Mucosa of stomach (tissue), 1 donor: ENCODE results near the gene C2orf92.

Experiments used
- H3K27me3 ChIP-seq: one replicate; pipeline ENCODE4 v1.7.0; 2013; ENCODE audit warnings: mild to moderate bottlenecking, low read length; ENCODE audit not compliant: control insufficient read depth, insufficient read depth
- H3K36me3 ChIP-seq: one replicate; pipeline ENCODE4 v1.7.0; 2013; ENCODE audit warnings: low read length; ENCODE audit not compliant: control insufficient read depth, insufficient read depth
- H3K4me1 ChIP-seq: one replicate; pipeline ENCODE4 v1.7.0; 2013; ENCODE audit warnings: mild to moderate bottlenecking, low read length; ENCODE audit not compliant: control insufficient read depth, insufficient read depth
- H3K4me3 ChIP-seq: one replicate; pipeline ENCODE4 v1.7.0; 2013; ENCODE audit warnings: low read length
- H3K9ac ChIP-seq: one replicate; pipeline ENCODE4 v1.7.0; 2013; ENCODE audit warnings: mild to moderate bottlenecking, low read length, moderate library complexity
- H3K9me3 ChIP-seq: one replicate; pipeline ENCODE4 v1.7.0; 2013; ENCODE audit warnings: mild to moderate bottlenecking, low read length, moderate library complexity; ENCODE audit not compliant: control insufficient read depth
- donor health status: Pancreatic carcinoma.

The C2orf92 gene

DNA sequence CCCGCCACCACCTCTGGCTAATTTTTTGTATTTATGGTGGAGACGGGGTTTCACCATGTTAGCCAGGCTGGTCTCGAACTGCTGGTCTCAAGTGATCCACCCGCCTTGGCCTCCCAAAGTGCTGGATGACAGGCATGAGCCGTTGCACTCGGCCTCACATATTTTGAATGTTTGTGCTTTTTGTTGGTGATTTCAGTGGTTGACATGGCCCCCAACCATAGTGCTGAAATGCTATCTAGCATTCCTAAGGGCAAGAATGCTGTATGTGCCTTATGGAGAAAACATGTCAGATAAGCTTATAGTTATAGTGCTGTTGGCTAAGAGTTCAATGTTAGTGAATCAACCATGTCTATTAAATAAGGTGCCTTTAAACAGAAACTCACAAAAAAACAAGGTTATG, 52.7 kb downstream of the C2orf92 start:
- Histone ChIP-seq H3K9me3 (no peaks in the 10 kb centered on the region), H3K36me3 (no peaks in the 10 kb centered on the region), H3K9ac (no peak overlapping the region), H3K4me1 (no peaks in the 10 kb centered on the region), H3K4me3 (no peak overlapping the region), H3K27me3 (peaks cover 4% of the 10 kb centered on the region)

DNA sequence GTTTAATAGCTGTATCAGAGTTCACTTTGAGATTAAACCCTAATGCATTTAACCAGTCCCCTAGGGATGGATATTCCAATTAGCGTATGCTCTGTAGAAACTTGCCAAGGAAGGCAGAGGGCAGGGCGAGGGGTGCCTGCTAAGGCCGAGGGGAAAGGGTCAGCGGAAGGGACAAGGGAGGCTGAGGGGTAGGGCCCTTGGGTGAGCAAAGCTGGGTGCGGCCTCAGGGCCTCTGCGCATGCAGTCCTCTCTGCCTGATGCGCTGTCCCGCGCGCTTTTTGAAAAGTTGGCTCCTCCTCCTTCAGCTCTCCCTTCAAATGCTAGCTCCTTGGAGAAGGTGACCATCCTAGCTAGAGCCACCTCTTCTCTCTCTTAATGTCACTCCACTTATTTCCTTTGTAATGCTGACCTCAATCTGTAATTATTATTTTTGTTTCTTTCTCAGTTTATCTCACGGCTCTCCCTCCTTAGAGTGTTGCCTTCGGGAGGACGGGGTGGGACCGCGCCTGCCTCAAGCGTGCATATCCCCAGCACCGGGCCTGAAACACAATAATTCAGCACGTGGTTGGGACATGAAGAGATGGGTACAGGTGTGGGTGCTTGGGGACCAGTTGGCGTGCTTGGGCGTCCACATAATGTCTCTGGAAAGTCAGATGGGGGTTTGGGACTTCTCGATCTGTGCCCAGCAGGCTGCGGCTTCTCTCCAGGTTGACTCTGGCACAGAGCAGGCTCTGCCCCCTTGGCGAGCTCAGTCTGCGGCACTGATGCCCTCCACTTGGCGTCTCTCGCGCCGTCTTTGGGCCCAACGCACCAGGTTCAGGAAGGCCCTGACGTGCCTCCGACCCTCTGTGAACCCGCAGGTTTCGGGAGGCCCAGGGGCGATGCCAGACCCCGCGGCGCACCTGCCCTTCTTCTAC, 53.9 kb downstream of the C2orf92 start:
- Histone ChIP-seq H3K27me3 (peaks cover 4% of the 10 kb centered on the region), H3K9me3 (no peaks in the 10 kb centered on the region), H3K4me3 (no peak overlapping the region), H3K4me1 (no peaks in the 10 kb centered on the region), H3K9ac (no peak overlapping the region), H3K36me3 (no peaks in the 10 kb centered on the region)

DNA sequence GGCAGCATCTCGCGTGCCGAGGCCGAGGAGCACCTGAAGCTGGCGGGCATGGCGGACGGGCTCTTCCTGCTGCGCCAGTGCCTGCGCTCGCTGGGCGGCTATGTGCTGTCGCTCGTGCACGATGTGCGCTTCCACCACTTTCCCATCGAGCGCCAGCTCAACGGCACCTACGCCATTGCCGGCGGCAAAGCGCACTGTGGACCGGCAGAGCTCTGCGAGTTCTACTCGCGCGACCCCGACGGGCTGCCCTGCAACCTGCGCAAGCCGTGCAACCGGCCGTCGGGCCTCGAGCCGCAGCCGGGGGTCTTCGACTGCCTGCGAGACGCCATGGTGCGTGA, 54.5 kb downstream of the C2orf92 start:
- Histone ChIP-seq H3K9ac (no peak overlapping the region), H3K27me3 (peaks cover 4% of the 10 kb centered on the region), H3K36me3 (no peaks in the 10 kb centered on the region), H3K4me1 (no peaks in the 10 kb centered on the region), H3K9me3 (no peaks in the 10 kb centered on the region), H3K4me3 (no peak overlapping the region)

DNA sequence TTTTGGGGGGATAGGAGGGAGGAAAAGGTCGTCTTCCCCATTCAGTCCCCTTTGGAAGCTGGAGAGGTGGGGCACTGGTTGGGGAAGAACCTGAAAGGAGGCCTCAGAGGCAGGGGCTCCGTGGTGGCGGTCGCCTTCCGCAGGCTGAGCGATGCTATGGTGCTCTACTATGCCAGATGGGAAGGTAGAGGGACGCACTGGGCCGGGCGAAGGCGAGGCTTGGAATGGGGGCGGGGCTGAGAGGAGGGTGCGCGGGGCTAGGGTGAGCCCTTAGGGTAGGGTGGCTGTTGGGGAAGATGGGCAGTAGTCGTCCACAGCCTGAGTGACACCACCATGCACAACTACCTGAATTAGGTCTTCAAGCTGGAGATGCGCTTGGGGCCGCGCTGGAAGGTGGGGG, 55.0 kb downstream of the C2orf92 start:
- Histone ChIP-seq H3K27me3 (peaks cover 4% of the 10 kb centered on the region), H3K9ac (no peak overlapping the region), H3K36me3 (no peaks in the 10 kb centered on the region), H3K4me3 (no peak overlapping the region), H3K4me1 (no peaks in the 10 kb centered on the region), H3K9me3 (no peaks in the 10 kb centered on the region)

DNA sequence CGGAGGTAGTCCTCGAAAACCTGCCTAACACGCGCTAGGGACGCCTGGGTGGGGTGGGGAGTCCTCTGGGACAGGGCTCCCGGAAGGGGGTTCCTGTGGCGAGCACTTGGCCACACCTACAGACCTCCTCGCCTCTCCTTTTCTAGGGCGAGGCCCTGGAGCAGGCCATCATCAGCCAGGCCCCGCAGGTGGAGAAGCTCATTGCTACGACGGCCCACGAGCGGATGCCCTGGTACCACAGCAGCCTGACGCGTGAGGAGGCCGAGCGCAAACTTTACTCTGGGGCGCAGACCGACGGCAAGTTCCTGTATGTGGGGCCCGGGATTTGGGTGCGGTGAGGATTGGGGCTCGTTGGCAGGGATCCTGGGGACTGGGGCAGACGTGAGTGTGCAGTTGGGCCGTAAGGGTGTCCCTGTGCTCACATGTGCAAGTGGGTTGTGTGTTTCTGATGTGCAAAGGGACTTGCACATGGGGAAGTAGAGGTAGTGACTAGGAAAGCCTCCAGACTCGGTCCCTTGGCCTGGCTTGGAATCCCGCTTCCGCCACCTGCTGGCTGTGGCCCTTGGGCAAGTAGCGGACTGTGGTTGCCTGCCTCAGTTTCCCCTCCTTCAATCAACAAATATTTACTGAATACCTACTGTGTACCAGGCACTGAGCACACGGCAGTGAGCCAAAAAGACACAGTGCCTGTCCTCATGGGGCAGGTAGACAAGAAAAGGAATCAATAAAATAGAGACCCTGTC, 55.6 kb downstream of the C2orf92 start:
- H3K4me1 ChIP-seq = no peaks in the 10 kb centered on the region
- H3K36me3 ChIP-seq = no peaks in the 10 kb centered on the region
- no peak overlapping the region for H3K4me3 ChIP-seq
- H3K27me3 ChIP-seq = peaks cover 4% of the 10 kb centered on the region
- H3K9me3 ChIP-seq = no peaks in the 10 kb centered on the region
- H3K9ac ChIP-seq = no peak overlapping the region

DNA sequence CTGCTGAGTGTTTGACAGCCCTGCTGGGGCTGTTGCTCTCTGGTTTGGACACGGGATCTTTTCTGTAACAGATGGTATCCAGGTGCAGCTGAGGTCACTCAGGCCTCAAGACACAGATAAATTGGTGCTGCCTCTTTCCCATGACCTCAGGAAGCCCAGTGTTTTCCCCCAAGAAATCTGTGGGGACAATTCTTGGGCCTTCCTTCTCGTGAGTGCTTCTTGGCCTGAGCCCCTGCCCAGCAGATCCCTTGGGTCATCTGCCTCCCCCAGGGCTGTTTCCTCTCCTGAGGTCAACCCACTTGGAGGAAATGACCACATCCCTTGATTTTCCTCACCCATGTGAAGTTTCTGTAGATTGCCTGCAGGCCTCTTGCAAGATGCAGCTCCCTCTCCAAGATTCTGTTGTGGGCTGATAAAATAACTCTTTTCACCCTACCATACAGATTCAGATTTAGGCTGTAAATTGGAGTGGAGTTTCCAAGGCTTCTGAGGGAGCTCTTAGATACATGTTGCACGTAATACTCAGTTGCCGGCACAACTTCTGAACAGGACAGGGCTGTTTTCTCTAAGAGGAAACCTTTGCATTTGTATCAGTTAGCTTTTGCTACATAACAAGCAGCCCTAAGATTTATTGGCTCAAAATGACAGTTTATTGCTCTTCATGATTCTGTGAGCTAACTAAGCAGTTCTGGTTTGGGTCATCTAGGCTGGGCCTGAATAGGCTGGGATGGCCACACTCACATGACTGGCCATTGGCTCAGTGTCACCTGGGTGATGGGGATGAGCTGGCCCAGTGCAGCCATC, 57.0 kb downstream of the C2orf92 start:
- H3K27me3 ChIP-seq = peaks cover 4% of the 10 kb centered on the region
- H3K36me3 ChIP-seq = no peaks in the 10 kb centered on the region
- H3K9me3 ChIP-seq = no peaks in the 10 kb centered on the region
- no peaks in the 10 kb centered on the region for H3K4me1 ChIP-seq
- H3K9ac ChIP-seq = no peak overlapping the region
- no peak overlapping the region for H3K4me3 ChIP-seq

DNA sequence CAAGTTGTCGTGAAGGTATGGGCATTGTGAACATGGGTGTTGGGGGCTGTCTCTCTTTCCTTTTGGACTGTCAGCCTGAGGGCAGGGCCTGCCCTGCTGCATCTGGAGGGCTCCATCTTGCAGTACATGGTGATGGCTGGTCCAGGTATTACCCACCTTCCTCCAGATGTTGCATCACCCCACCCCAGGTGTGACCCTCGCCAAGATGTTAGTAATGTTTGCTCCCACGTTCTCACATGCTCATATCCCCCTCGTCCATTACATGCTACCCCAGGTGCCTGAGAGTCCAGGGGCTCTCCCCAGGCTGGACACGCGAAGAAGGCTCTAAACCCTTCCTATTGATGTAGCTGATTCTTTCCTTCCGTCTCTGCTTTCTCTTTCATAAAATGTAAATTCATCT, 57.8 kb downstream of the C2orf92 start:
- H3K9me3 ChIP-seq = no peaks in the 10 kb centered on the region
- no peaks in the 10 kb centered on the region for H3K4me1 ChIP-seq
- H3K27me3 ChIP-seq = peaks cover 4% of the 10 kb centered on the region
- no peak overlapping the region for H3K4me3 ChIP-seq
- no peaks in the 10 kb centered on the region for H3K36me3 ChIP-seq
- H3K9ac ChIP-seq = no peak overlapping the region

DNA sequence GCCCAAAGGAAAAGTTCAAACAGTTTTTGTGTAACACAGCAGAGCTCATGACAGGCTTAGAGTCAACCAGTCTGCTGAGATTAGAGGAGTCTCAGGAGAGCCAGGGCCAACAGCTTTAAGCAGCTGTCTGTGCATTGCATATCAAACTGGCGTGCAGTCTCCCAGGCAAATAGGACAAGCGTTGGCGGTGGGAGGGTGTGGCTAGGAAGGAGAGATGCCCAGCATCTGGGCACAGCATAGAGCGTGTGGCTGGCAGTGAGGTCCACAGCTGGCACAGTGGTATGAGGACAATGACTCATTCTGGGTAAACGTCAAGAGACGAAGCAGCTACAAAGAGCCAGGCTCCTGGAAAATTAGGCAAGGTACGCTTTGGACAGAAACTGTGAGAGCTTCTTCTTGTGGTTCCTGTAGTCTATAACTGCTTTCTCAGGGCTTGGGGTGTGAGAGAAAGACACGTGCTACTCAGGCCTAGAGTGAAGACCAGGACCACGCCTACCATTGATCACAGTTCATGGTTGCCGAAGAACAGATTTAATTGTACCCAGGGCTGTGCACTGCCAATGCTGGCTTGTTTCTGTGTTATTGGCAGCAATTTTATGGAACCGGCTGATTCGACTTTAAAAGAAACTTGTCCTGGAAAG, 58.7 kb downstream of the C2orf92 start:
- Histone ChIP-seq H3K9ac (no peak overlapping the region), H3K27me3 (peaks cover 4% of the 10 kb centered on the region), H3K36me3 (no peaks in the 10 kb centered on the region), H3K4me3 (no peak overlapping the region), H3K9me3 (no peaks in the 10 kb centered on the region), H3K4me1 (no peaks in the 10 kb centered on the region)

DNA sequence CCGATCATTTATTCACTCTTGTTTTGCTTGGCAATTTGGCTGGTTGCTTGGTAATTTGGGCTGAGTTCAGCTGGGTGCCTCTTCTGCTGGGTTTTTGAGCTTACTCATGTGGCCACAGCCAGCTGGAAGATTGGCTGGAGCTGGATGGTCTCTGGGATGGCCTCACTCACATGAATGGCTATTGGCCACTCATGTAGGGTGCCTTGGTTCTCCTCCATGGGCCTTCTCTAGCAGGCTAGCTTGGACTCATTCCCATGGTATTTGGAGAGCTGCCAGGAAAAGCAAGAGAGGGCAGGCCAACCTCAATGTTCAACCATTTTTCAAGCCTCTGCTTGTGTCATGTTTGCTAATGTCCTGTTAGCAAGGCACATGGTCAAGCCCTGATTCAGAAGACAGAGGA, 60.7 kb downstream of the C2orf92 start:
- Histone ChIP-seq H3K4me3 (no peak overlapping the region), H3K36me3 (no peaks in the 10 kb centered on the region), H3K4me1 (no peaks in the 10 kb centered on the region), H3K27me3 (no peaks in the 10 kb centered on the region), H3K9ac (no peak overlapping the region), H3K9me3 (no peaks in the 10 kb centered on the region)

DNA sequence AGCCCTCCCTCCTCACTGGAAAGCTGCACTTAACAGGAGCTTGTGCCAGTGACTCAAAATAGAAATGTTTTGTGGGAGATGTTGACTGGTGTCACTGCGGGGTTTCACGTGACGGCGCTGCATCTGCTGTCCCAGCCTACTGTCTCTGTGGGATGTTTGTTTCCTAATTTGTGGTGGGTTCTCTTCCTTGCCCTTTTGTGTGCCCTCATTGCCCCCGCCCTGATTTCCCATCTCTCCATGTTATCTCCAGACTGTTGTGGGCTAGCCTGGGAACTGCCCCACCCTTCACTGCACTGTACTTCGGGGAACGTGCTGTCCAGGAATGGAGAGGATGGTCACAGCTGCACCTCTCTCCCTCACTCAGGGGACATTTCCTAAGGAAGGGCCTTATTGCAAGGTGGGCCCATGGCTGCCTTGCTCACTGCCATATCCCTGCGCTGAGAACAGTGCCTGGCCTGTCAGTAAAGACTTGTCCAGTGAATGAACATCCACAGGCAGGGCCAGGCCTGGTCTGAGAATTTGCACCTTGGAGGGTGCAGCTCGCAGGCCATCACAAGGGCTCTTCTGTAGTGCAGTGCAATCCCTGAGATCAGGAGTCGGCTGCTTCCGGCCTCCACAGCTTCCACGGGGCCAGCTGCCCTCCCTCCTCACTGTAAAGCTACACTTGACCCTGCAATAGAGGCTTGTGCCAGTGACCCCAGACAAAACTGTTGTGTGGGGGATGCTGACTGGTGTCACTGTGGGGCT, 61.9 kb downstream of the C2orf92 start:
- no peak overlapping the region for H3K4me3 ChIP-seq
- no peaks in the 10 kb centered on the region for H3K4me1 ChIP-seq
- H3K9me3 ChIP-seq = no peaks in the 10 kb centered on the region
- no peak overlapping the region for H3K9ac ChIP-seq
- H3K36me3 ChIP-seq = no peaks in the 10 kb centered on the region
- H3K27me3 ChIP-seq = no peaks in the 10 kb centered on the region
